Measurements from ENCODE around the gene NTRK1. TPM values are rescaled to one million over a fixed set of nuclear protein-coding genes. Genes with fewer than 3 reads are reported as not detected.

The NTRK1 gene
- total and polyA plus RNA-seq, 2 donors (not counting 1 experiment from before 2014, with no cell fraction given), result not detected

- H3K9me3 ChIP-seq (ENCODE audit: control insufficient read depth, insufficient read depth, low read depth, low read length), result no peaks in the 10 kb centered on the region
These were observed 45.7 kb downstream of the NTRK1 start for GRCh38 chr1:156906206-156906906.

GRCh38 chr1:156908541-156908940 lies 47.9 kb downstream of the NTRK1 start:
- no peak overlapping the region for H3K4me2 ChIP-seq (ENCODE audit: extremely low read depth, insufficient read depth, low read length)
- DNase-seq (ENCODE audit: low read depth in 2 of 2), result no peak
- no peak overlapping the region for H2AFZ ChIP-seq (ENCODE audit: low read length)
- H3K4me1 ChIP-seq (ENCODE audit: control insufficient read depth, extremely low read depth, insufficient read depth, low read length), result peaks cover 34% of the 10 kb centered on the region
- no peak overlapping the region for H3K9ac ChIP-seq (ENCODE audit: insufficient read depth, low read length)
- no peaks in the 10 kb centered on the region for H3K9me3 ChIP-seq (ENCODE audit: control insufficient read depth, insufficient read depth, low read depth, low read length)
- H3K79me2 ChIP-seq (ENCODE audit: control insufficient read depth, insufficient read depth, low read length), result peaks cover 23% of the 10 kb centered on the region
- no peak overlapping the region for H3K4me3 ChIP-seq (replicated peaks in 1 of 4; ENCODE audit: control extremely low read depth in 1 of 4, insufficient read depth in 1 of 4, low read depth in 3 of 4, low read length in 4 of 4)
- H3K27me3 ChIP-seq (ENCODE audit: control insufficient read depth, insufficient read depth, low read length), result no peaks in the 10 kb centered on the region
- peaks cover 41% of the 10 kb centered on the region for H3K36me3 ChIP-seq (ENCODE audit: control insufficient read depth, insufficient read depth, low read length)
- H4K20me1 ChIP-seq (ENCODE audit: control insufficient read depth, extremely low read depth, insufficient read depth, low read length), result no peaks in the 10 kb centered on the region
- TF ChIP-seq CTCF (conservative IDR thresholded peaks at IDR 0.05 in 1 of 2, IDR thresholded peaks at IDR 0.05 in 1 of 2; ENCODE audit: low read depth in 1 of 2, low read length in 2 of 2) (no peak), EZH2 (IDR thresholded peaks at IDR 0.05; ENCODE audit: low read length, missing control alignments) (no peak)
- no peak overlapping the region for H3K27ac ChIP-seq (ENCODE audit: insufficient read depth, low read length)

More at GRCh38 chr1:156906206-156906906, 45.7 kb downstream of the NTRK1 start:
- H3K4me3 ChIP-seq (replicated peaks in 1 of 4; ENCODE audit: control extremely low read depth in 1 of 4, insufficient read depth in 1 of 4, low read depth in 3 of 4, low read length in 4 of 4), result no peak overlapping the region
- H3K4me1 ChIP-seq (ENCODE audit: control insufficient read depth, extremely low read depth, insufficient read depth, low read length), result peaks cover 42% of the 10 kb centered on the region
- peak overlapping the region; percentile 34 for H3K27ac ChIP-seq (ENCODE audit: insufficient read depth, low read length)
- H3K9ac ChIP-seq (ENCODE audit: insufficient read depth, low read length), result no peak overlapping the region
- no peak for TF ChIP-seq CTCF (conservative IDR thresholded peaks at IDR 0.05 in 1 of 2, IDR thresholded peaks at IDR 0.05 in 1 of 2; ENCODE audit: low read depth in 1 of 2, low read length in 2 of 2)
- TF ChIP-seq EZH2 (IDR thresholded peaks at IDR 0.05; ENCODE audit: low read length, missing control alignments), result no peak
- no peaks in the 10 kb centered on the region for H3K27me3 ChIP-seq (ENCODE audit: control insufficient read depth, insufficient read depth, low read length)
- peaks cover 37% of the 10 kb centered on the region for H3K36me3 ChIP-seq (ENCODE audit: control insufficient read depth, insufficient read depth, low read length)
- H3K4me2 ChIP-seq (ENCODE audit: extremely low read depth, insufficient read depth, low read length), result no peak overlapping the region
- no peak overlapping the region for H2AFZ ChIP-seq (ENCODE audit: low read length)
- peaks cover 43% of the 10 kb centered on the region for H3K79me2 ChIP-seq (ENCODE audit: control insufficient read depth, insufficient read depth, low read length)
- H4K20me1 ChIP-seq (ENCODE audit: control insufficient read depth, extremely low read depth, insufficient read depth, low read length), result no peaks in the 10 kb centered on the region
- no peak for DNase-seq (ENCODE audit: low read depth in 2 of 2)

- Histone ChIP-seq H3K9ac (ENCODE audit: insufficient read depth, low read length) (no peak overlapping the region), H2AFZ (ENCODE audit: low read length) (no peak overlapping the region), H3K27me3 (ENCODE audit: control insufficient read depth, insufficient read depth, low read length) (no peaks in the 10 kb centered on the region), H3K4me2 (ENCODE audit: extremely low read depth, insufficient read depth, low read length) (no peak overlapping the region), H3K36me3 (ENCODE audit: control insufficient read depth, insufficient read depth, low read length) (peaks cover 41% of the 10 kb centered on the region), H3K27ac (ENCODE audit: insufficient read depth, low read length) (no peak overlapping the region), H3K79me2 (ENCODE audit: control insufficient read depth, insufficient read depth, low read length) (peaks cover 18% of the 10 kb centered on the region), H3K4me1 (ENCODE audit: control insufficient read depth, extremely low read depth, insufficient read depth, low read length) (peaks cover 30% of the 10 kb centered on the region), H3K9me3 (ENCODE audit: control insufficient read depth, insufficient read depth, low read depth, low read length) (no peaks in the 10 kb centered on the region), H3K4me3 (replicated peaks in 1 of 4; ENCODE audit: control extremely low read depth in 1 of 4, insufficient read depth in 1 of 4, low read depth in 3 of 4, low read length in 4 of 4) (no peak overlapping the region), H4K20me1 (ENCODE audit: control insufficient read depth, extremely low read depth, insufficient read depth, low read length) (no peaks in the 10 kb centered on the region)
- DNase-seq (ENCODE audit: low read depth in 2 of 2), result no peak
- TF ChIP-seq CTCF (conservative IDR thresholded peaks at IDR 0.05 in 1 of 2, IDR thresholded peaks at IDR 0.05 in 1 of 2; ENCODE audit: low read depth in 1 of 2, low read length in 2 of 2), result no peak
- TF ChIP-seq EZH2 (IDR thresholded peaks at IDR 0.05; ENCODE audit: low read length, missing control alignments), result no peak
These were observed 48.3 kb downstream of the NTRK1 start for GRCh38 chr1:156908955-156909354.
